ENCODE results near the gene LOC128125822.
A peak's percentile ranks its signal among the peaks of the same experiment; 100 is the strongest.

Gene LOC128125822

DNA sequence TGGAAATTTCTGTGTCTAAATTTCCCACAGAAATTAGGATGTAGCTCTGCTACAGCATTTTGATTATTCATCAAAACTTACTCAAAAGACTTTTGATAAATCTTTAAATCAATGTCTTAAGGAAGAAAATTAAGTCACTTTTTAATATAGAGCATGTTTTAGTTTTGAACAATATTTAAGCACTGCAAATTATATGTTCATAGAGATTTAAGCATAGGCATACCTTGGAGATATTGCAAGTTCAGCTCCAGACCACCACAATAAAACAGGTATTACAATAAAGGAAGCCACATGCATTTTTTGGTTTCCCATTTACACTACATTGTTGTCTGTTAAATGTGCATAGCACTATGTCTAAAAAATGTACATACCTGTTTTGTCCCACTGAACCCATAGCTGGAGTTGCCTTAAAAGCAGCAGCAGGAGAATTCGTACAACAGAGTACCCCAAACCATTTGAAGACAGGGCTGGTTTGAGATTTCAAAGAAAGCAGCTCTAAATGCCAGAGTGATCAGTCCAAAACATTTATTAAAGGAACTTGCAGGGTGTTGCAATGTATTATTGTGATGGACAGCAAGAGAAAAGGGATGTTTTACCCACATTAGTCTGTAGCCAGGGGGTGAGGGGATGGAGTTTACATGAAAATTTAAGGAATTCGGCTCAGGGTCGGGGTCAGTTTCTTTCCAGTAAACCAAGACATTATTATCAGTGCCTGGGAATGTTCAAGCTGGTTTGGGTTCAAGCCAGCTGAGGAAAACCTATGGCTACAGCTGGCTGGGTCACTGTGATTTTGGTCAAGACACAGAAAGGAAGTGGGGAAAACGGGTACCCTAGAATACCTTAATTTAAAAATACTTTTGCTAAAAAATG, 6.3 kb upstream of the LOC128125822 start:
- no peak for DNase-seq
- no peak for TF ChIP-seq GATA1 (IDR thresholded peaks at IDR 0.05; ENCODE audit: low read depth, low read length)
- TF ChIP-seq POLR2A (IDR thresholded peaks at IDR 0.05; ENCODE audit: low read length), result no peak

DNA sequence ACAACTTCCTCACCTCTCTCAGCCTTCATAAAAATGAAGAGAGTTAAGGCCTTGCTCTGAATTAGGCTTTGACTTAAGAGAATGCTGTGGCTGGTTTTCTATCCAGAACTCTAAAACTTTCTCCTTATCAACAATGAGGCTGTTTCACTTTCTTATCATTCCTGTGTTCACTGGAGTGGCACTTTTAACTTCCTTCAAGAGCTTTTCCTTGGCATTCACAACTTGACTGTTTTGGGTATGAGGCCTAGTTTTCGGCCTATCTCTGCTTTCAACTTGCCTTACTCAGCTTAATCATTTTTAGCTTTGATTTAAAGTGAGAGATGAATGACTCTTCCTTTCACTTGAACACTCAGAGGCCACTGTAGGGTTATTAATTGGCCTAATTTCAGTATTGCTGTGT, 4.3 kb upstream of the LOC128125822 start:
- TF ChIP-seq POLR2A (IDR thresholded peaks at IDR 0.05; ENCODE audit: low read length) (no peak), GATA1 (IDR thresholded peaks at IDR 0.05; ENCODE audit: low read depth, low read length) (no peak)
- no peak for DNase-seq

DNA sequence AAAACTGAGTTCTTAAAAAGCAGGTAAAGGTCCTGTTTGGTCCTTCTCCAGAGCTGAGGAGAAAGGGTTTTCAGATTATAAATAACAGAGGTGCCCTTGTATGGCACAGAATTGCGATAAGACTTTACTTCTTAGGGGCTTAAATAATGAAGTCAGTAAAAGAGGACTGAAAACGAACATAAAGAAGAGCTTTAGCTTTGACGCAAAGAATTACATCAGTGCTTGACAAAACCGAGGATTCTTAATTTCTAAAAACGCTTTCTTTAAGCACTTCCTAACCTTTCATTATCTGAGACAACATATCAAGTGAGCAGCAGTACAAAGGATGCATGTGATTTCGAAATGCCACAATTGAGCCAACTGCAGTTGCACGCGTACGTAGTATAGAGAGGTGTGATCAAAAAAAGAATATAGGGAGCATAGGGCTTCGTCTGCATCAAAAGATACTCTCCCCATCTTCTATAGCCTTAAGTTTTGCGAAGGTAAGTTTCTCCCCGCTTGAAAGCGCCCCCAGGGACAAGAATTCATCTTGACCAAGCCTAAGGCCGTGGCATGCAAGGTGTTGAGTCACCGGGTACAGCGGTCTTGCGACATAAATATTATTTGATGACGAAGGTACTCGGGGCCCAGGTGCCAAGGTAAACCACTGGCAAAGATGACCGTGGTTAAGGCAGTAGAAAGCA, 778 bp upstream of the LOC128125822 start:
- TF ChIP-seq GATA1 (IDR thresholded peaks at IDR 0.05; ENCODE audit: low read depth, low read length), result no peak
- TF ChIP-seq POLR2A (IDR thresholded peaks at IDR 0.05; ENCODE audit: low read length), result no peak
- DNase-seq, result peak; percentile 76 to 87

DNA sequence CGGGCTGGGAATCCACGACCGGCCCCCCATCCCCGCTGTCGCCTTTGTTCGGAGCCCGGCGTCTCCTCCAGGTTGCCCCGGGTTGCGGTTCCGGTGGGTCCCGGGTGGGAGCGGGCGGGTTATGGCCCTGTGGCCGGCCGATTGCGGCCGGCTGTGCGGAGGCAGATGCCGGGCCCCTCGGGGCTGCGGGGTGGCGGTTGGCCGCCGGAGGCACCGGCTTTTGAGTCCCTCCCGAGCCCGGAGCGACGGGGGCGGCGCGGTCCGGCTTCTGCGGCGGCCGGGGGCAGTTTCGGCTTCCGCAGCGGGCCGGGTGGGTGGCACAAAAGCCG, 431 bp downstream of the LOC128125822 start:
- no peak for DNase-seq
- TF ChIP-seq GATA1 (IDR thresholded peaks at IDR 0.05; ENCODE audit: low read depth, low read length), result no peak
- no peak for TF ChIP-seq POLR2A (IDR thresholded peaks at IDR 0.05; ENCODE audit: low read length)

DNA sequence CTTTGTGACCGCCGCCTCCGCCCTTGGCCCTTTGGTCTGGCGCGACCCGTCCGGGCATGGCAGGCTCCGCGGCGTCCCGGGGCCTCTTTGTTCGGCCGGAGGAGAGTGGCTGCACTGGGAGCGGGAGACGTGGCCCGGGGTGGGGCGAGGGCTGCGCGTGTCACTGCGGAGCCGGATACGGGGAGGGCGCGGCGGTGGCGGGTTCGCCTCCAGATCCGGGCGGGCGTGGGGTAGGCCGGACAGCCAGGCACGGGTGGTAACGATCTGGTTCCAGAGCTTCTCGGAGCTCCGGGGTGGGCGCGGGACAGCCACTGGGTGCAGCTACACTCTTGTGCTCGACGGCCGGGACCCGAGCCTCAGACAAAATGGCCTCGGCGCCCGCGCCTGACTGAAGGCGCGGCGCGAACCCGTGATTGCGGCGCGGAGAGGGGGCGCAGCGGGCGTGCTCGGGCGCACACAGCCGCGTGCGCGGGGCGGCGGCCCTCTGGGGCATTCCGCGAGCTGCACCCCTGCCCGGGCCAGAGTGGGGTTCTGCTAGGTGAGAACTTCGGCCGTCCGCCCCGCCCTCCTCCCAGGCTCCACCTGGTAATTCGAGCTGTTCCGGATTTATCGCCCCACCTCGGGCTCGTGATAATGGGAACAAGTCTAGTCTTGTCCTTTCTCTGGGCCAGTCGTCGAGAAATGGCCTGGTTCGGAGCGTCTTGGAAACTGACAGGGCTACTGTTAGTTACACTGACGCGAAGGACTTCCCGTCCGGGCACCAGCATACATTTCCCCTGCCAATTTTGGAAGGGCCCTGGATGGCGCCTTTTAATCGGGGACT, 1.0 kb downstream of the LOC128125822 start:
- TF ChIP-seq POLR2A (IDR thresholded peaks at IDR 0.05; ENCODE audit: low read length) (peak; percentile 72), GATA1 (IDR thresholded peaks at IDR 0.05; ENCODE audit: low read depth, low read length) (no peak)

DNA sequence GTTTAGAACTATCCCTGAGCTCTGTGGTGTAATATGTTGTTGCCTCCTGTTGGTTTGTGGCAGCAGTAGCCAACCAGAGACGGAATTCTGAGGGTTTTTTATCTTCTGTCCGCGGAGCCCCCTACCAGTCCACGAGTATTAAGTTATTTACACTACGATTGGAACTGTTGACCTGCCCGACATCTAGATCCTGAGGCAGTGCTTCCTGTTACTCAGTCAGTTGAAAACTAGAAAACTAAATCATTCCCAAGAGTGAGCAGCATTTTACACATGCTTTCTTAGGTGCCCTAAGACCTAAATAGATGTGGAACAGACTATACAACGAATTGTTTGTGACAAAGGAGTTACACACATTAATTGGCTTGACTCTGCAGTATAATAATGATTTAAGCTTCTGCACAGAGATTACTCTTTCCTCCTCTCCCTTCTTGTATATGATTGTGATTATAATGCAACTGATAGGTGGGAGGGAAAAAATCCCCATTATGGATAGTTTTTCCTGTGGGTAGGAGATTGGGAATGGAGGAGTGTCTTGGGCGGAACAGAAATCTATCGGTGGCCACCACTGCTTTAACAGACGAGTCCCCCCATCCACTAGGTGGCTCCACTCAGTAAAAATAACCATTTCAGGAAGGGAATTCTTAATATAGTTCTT, 1.7 kb downstream of the LOC128125822 start:
- TF ChIP-seq GATA1 (IDR thresholded peaks at IDR 0.05; ENCODE audit: low read depth, low read length) (no peak), POLR2A (IDR thresholded peaks at IDR 0.05; ENCODE audit: low read length) (peak; percentile 47)
- DNase-seq, result peak; percentile 75 to 83

More for the DNA sequence above, 1.0 kb downstream of the LOC128125822 start:
- peak; percentile 78 to 88 for DNase-seq

DNA sequence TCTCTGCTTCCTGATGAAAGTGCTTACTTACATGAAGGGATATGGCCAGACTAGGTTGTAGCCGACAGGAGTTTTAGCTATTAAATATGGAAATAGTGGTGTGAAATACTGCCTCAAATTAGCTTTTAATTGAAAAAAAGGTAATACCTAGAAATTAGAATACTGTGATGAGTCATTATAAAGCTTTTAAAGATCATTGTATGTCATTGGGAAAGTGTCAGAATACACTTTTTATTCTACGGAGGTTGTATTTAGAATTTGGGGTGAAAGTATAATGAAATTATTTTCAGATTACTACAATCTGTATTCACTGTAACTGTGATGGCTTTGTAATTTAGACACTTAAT, 2.2 kb downstream of the LOC128125822 start:
- DNase-seq, result no peak
- TF ChIP-seq GATA1 (IDR thresholded peaks at IDR 0.05; ENCODE audit: low read depth, low read length) (no peak), POLR2A (IDR thresholded peaks at IDR 0.05; ENCODE audit: low read length) (no peak)

DNA sequence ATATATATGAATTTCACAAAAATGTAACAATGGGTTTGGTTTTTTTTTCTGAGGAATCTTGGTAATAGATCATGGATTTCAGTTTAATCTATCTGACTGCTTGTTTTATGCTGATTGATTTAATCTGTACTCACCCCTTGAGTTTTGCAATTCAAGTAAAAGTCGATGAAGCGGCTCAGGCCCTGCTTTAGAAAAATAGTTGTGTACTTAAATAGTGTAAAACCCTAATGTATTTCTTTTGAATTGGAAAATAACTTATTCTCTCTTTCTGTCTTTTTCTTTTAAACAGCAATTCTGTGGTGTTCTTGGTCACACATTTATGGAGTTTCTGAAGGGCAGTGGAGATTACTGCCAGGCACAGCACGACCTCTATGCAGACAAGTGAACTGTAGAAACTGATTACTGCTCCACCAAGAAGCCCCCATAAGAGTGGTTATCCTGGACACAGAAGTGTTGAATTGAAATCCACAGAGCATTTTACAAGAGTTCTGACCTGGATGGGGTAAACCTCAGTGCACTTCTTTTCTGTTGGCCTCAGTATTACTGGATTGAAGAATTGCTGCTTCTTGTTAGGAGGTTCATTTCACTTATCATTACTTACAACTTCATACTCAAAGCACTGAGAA, 4.0 kb downstream of the LOC128125822 start:
- TF ChIP-seq POLR2A (IDR thresholded peaks at IDR 0.05; ENCODE audit: low read length) (no peak), GATA1 (IDR thresholded peaks at IDR 0.05; ENCODE audit: low read depth, low read length) (no peak)

DNA sequence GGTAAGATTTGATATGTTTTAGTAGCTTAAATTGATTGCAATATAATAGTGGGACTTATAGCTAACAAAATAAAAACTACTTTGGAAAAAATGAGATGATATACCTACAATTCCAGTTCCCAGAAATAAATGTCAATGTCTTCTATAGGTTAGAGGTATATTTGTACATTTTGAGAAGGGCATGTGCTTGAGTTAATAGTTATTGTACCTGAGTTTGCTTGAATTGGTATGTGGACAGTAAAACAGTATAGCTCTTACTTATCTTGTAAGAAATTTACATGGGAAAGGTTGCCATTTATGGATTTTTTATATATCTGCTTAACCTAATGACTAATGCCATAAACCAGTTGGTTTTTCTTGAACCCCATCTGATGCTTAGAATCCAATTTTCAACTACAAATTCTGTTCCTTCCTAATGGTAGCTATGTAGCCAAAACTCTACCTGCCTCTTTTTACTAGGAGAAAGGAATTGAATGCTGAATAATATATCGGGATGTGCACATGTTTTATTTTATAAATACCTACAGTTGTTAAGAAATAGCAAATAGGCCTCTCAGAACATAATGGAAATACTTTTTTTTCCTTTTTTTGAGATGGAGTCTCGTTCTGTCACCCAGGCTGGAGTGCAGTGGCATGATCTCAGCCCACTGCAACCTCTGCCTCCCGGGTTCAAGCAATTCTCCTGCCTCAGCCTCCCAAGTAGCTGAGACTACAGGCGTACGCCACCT, 4.9 kb downstream of the LOC128125822 start:
- TF ChIP-seq GATA1 (IDR thresholded peaks at IDR 0.05; ENCODE audit: low read depth, low read length) (no peak), POLR2A (IDR thresholded peaks at IDR 0.05; ENCODE audit: low read length) (no peak)
- no peak for DNase-seq

More for the DNA sequence above, 4.0 kb downstream of the LOC128125822 start:
- DNase-seq, result no peak

DNA sequence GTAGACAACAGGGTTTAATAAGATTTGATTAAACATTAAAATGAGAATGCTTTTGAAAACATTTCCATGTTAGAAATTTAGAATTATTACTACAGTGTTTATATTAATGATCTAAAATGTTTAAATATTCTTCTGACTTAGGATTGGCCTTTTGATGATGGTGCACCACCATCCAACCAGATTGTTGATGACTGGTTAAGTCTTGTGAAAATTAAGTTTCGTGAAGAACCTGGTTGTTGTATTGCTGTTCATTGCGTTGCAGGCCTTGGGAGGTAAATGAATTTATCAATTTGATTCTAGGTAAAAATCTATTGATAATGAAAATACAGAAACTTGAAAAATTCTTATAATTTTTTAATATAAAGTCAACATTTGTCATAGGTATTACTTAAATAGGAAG, 6.5 kb downstream of the LOC128125822 start:
- no peak for TF ChIP-seq GATA1 (IDR thresholded peaks at IDR 0.05; ENCODE audit: low read depth, low read length)
- no peak for TF ChIP-seq POLR2A (IDR thresholded peaks at IDR 0.05; ENCODE audit: low read length)
- no peak for DNase-seq

DNA sequence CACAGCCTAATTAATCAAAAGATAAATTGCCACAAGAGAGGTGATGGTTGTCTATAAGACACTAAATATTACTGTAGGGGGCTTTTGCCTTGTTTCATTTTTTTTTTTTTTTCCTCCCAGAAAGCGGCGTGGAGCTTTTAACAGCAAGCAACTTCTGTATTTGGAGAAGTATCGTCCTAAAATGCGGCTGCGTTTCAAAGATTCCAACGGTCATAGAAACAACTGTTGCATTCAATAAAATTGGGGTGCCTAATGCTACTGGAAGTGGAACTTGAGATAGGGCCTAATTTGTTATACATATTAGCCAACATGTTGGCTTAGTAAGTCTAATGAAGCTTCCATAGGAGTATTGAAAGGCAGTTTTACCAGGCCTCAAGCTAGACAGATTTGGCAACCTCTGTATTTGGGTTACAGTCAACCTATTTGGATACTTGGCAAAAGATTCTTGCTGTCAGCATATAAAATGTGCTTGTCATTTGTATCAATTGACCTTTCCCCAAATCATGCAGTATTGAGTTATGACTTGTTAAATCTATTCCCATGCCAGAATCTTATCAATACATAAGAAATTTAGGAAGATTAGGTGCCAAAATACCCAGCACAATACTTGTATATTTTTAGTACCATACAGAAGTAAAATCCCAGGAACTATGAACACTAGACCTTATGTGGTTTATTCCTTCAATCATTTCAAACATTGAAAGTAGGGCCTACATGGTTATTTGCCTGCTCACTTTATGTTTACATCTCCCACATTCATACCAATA, 7.8 kb downstream of the LOC128125822 start:
- TF ChIP-seq POLR2A (IDR thresholded peaks at IDR 0.05; ENCODE audit: low read length) (no peak), GATA1 (IDR thresholded peaks at IDR 0.05; ENCODE audit: low read depth, low read length) (no peak)
- no peak for DNase-seq

DNA sequence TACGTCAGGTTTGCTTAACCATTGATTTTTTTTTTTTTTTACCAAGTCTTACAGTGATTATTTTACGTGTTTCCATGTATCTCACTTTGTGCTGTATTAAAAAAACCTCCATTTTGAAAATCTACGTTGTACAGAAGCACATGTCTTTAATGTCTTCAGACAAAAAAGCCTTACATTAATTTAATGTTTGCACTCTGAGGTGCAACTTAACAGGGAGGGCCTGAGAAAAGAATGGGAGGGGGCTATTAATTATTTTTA, 8.4 kb downstream of the LOC128125822 start:
- no peak for DNase-seq

More for the DNA sequence above, 8.4 kb downstream of the LOC128125822 start:
- no peak for TF ChIP-seq GATA1 (IDR thresholded peaks at IDR 0.05; ENCODE audit: low read depth, low read length)
- no peak for TF ChIP-seq POLR2A (IDR thresholded peaks at IDR 0.05; ENCODE audit: low read length)
